Astrocyte (in vitro differentiated cells and primary cell): ENCODE measurements around the gene MLPH.

Experiments
- EZH2 ChIP-seq: IDR thresholded peaks from 2 replicates; pipeline ENCODE4 v1.6.1; 2012; ENCODE audit warnings: mild to moderate bottlenecking, low read length, inconsistent platforms; ENCODE audit not compliant: insufficient read depth
- TF ChIP-seq, protein P1 (sequence below): IDR thresholded peaks from 2 replicates; pipeline ENCODE4 v1.5.1; 2011; ENCODE audit warnings: low read depth, mild to moderate bottlenecking, inconsistent platforms, low read length, moderate library complexity; ENCODE audit not compliant: insufficient read depth

- TF ChIP-seq EZH2 = no peak
- TF ChIP-seq, protein P1, sequence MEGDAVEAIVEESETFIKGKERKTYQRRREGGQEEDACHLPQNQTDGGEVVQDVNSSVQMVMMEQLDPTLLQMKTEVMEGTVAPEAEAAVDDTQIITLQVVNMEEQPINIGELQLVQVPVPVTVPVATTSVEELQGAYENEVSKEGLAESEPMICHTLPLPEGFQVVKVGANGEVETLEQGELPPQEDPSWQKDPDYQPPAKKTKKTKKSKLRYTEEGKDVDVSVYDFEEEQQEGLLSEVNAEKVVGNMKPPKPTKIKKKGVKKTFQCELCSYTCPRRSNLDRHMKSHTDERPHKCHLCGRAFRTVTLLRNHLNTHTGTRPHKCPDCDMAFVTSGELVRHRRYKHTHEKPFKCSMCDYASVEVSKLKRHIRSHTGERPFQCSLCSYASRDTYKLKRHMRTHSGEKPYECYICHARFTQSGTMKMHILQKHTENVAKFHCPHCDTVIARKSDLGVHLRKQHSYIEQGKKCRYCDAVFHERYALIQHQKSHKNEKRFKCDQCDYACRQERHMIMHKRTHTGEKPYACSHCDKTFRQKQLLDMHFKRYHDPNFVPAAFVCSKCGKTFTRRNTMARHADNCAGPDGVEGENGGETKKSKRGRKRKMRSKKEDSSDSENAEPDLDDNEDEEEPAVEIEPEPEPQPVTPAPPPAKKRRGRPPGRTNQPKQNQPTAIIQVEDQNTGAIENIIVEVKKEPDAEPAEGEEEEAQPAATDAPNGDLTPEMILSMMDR = no peak
Observed at GRCh38 chr2:237513693-237514092, 26.6 kb downstream of the MLPH start.
